IMR-90 (cell line): ENCODE results near the gene NBEA. TPM values are rescaled to one million over a fixed set of nuclear protein-coding genes. Genes with fewer than 3 reads are reported as not detected.

ENCODE experiments used
- ATAC-seq: fragments of 200-7000 bp; cut with Tn5 transposase; 2 replicates; pipeline ENCODE4 v1.9.1; 2020; ENCODE audit warnings: low read depth, mild to moderate bottlenecking, moderate library complexity
- BruUV-seq: library from RNA; stranded (reverse); fragments of 400-500 nt; replicated peaks from 2 replicates; lab custom pipeline; 2021; lab: Mats Ljungman, UMichigan
- CTCF ChIA-PET: fragments of 300-600 bp; formaldehyde crosslinking; extraction: SDS; loops from one replicate; lab custom pipeline; 2021; ENCODE audit warnings: antibody characterized with exemption; lab: Yijun Ruan, JAX
- POLR2A ChIA-PET: fragments of 300-600 bp; sonication (Branson Sonifier 250); formaldehyde crosslinking; loops from one replicate; lab custom pipeline; 2022; ENCODE audit warnings: antibody characterized with exemption; ENCODE audit not compliant: unreplicated experiment; lab: Charles Lee
- DNase-seq: peaks from one replicate; pipeline ENCODE4 v3.0.0; 2013
- H2AFZ ChIP-seq: replicated peaks from 2 replicates; pipeline ENCODE3; 2013; ENCODE audit warnings: low read length, mild to moderate bottlenecking; ENCODE audit not compliant: poor library complexity
- H2AK5ac ChIP-seq: 2 replicates; pipeline ENCODE4 v1.6.1; 2013; ENCODE audit warnings: low read depth, low read length, inconsistent platforms
- H2AK9ac ChIP-seq: replicated peaks from 2 replicates; pipeline ENCODE3; 2013; ENCODE audit warnings: mild to moderate bottlenecking, low read depth, low read length, moderate library complexity; ENCODE audit not compliant: poor library complexity
- H2BK120ac ChIP-seq: 2 replicates; pipeline ENCODE4 v1.6.1; 2013; ENCODE audit warnings: low read depth, low read length, inconsistent platforms
- H2BK15ac ChIP-seq: 3 replicates; pipeline ENCODE4 v1.6.1; 2013; ENCODE audit warnings: low read depth, low read length, inconsistent platforms
- H2BK20ac ChIP-seq: 2 replicates; pipeline ENCODE4 v1.6.1; 2013; ENCODE audit warnings: low read depth, mild to moderate bottlenecking, inconsistent platforms, low read length, moderate library complexity
- H2BK5ac ChIP-seq: 2 replicates; pipeline ENCODE4 v1.6.1; 2013; ENCODE audit warnings: mild to moderate bottlenecking, low read depth, low read length, inconsistent platforms; ENCODE audit not compliant: poor library complexity, severe bottlenecking
- H3K14ac ChIP-seq: replicated peaks from 2 replicates; pipeline ENCODE4 v1.6.1; 2013; ENCODE audit warnings: low read depth, low read length, inconsistent platforms
- H3K18ac ChIP-seq: 2 replicates; pipeline ENCODE4 v1.6.1; 2013; ENCODE audit warnings: low read depth, low read length, control low read depth
- H3K23ac ChIP-seq: 2 replicates; pipeline ENCODE4 v1.6.1; 2013; ENCODE audit warnings: low read depth, low read length, inconsistent platforms
- H3K27ac ChIP-seq: 2 replicates; pipeline ENCODE4 v1.5.1; 2013; ENCODE audit warnings: mild to moderate bottlenecking, control low read depth, low read length; ENCODE audit not compliant: insufficient read depth
- H3K27me3 ChIP-seq: 2 replicates; pipeline ENCODE4 v1.6.1; 2013; ENCODE audit warnings: low read length; ENCODE audit not compliant: control insufficient read depth, insufficient read depth
- H3K36me3 ChIP-seq: 2 replicates; pipeline ENCODE4 v1.6.1; 2013; ENCODE audit warnings: low read length, mixed read lengths; ENCODE audit not compliant: control insufficient read depth, insufficient read depth
- H3K4ac ChIP-seq: 2 replicates; pipeline ENCODE4 v1.6.1; 2013; ENCODE audit warnings: low read depth, low read length, inconsistent platforms
- H3K4me1 ChIP-seq: 2 replicates; pipeline ENCODE4 v1.6.1; 2013; ENCODE audit warnings: low read length, mixed read lengths; ENCODE audit not compliant: control insufficient read depth, insufficient read depth
- H3K4me2 ChIP-seq: 2 replicates; pipeline ENCODE4 v1.6.1; 2013; ENCODE audit warnings: low read depth, mild to moderate bottlenecking, control low read depth, low read length, moderate library complexity
- H3K4me3 ChIP-seq: 2 replicates; pipeline ENCODE4 v1.5.1; 2013; ENCODE audit warnings: low read depth, mild to moderate bottlenecking, control low read depth, low read length, moderate library complexity; ENCODE audit not compliant: insufficient read depth
- H3K56ac ChIP-seq: 2 replicates; pipeline ENCODE4 v1.6.1; 2013; ENCODE audit warnings: low read length, inconsistent platforms; ENCODE audit not compliant: insufficient read depth; ENCODE audit errors: extremely low read depth
- H3K79me1 ChIP-seq, 2 experiments: 2 replicates each; pipeline ENCODE4 v1.6.1; 2013; ENCODE audit warnings: low read length in 2 of 2, inconsistent platforms in 1 of 2, low read depth in 1 of 2
- H3K9ac ChIP-seq: 2 replicates; pipeline ENCODE4 v1.6.1; 2013; ENCODE audit warnings: low read depth, low read length, control low read depth
- H3K9me1 ChIP-seq: 2 replicates; pipeline ENCODE4 v1.6.1; 2013; ENCODE audit warnings: low read length, inconsistent platforms; ENCODE audit not compliant: insufficient read depth
- H3K9me3 ChIP-seq: 2 replicates; pipeline ENCODE4 v1.6.1; 2013; ENCODE audit warnings: low read length; ENCODE audit not compliant: control insufficient read depth, insufficient read depth
- H4K20me1 ChIP-seq: 2 replicates; pipeline ENCODE4 v1.6.1; 2013; ENCODE audit warnings: low read length, inconsistent platforms; ENCODE audit not compliant: insufficient read depth
- H4K5ac ChIP-seq: 2 replicates; pipeline ENCODE4 v1.6.1; 2013; ENCODE audit warnings: mild to moderate bottlenecking, low read depth, low read length, control low read depth
- H4K8ac ChIP-seq, 2 experiments: 2 replicates each; pipeline ENCODE4 v1.6.1; 2013; ENCODE audit warnings: low read depth in 2 of 2, low read length in 2 of 2, control low read depth in 1 of 2, inconsistent platforms in 1 of 2
- H4K91ac ChIP-seq: 2 replicates; pipeline ENCODE4 v1.6.1; 2013; ENCODE audit warnings: low read depth, low read length, inconsistent platforms; ENCODE audit not compliant: insufficient read depth
- BHLHE40 ChIP-seq: fragments of 150-350 bp; IDR thresholded peaks from 2 replicates; pipeline ENCODE4 v1.6.1; 2016; ENCODE audit warnings: mild to moderate bottlenecking, low read depth, low read length
- CEBPB ChIP-seq: IDR thresholded peaks from 2 replicates; pipeline ENCODE4 v1.6.1; 2012; ENCODE audit warnings: low read depth, low read length, improper control_type of control experiment
- CHD1 ChIP-seq: IDR thresholded peaks from 2 replicates; pipeline ENCODE4 v1.6.1; 2012; ENCODE audit warnings: low read depth, low read length, improper control_type of control experiment
- FOS ChIP-seq: fragments of 150-350 bp; IDR thresholded peaks from 2 replicates; pipeline ENCODE4 v1.6.1; 2016; ENCODE audit warnings: low read depth, low read length
- MAFK ChIP-seq: IDR thresholded peaks from 2 replicates; pipeline ENCODE4 v1.6.1; 2012; ENCODE audit warnings: low read depth, low read length, improper control_type of control experiment
- MAZ ChIP-seq: IDR thresholded peaks from 2 replicates; pipeline ENCODE4 v1.6.1; 2012; ENCODE audit warnings: low read depth, mild to moderate bottlenecking, low read length, improper control_type of control experiment, moderate library complexity, borderline replicate concordance
- MXI1 ChIP-seq: IDR thresholded peaks from 2 replicates; pipeline ENCODE4 v1.6.1; 2012; ENCODE audit warnings: low read depth, mild to moderate bottlenecking, low read length, moderate library complexity, borderline replicate concordance
- NFE2L2 ChIP-seq: fragments of 150-350 bp; IDR thresholded peaks from 2 replicates; pipeline ENCODE4 v1.6.1; 2016; ENCODE audit warnings: low read depth, mild to moderate bottlenecking, low read length
- RCOR1 ChIP-seq: IDR thresholded peaks from 2 replicates; pipeline ENCODE4 v1.6.1; 2012; ENCODE audit warnings: mild to moderate bottlenecking, low read length, improper control_type of control experiment; ENCODE audit not compliant: insufficient replicate concordance
- RFX5 ChIP-seq: IDR thresholded peaks from 2 replicates; pipeline ENCODE4 v1.8.0; 2012; ENCODE audit warnings: low read depth, mild to moderate bottlenecking, low read length, moderate library complexity
- USF2 ChIP-seq: fragments of 150-350 bp; IDR thresholded peaks from 2 replicates; pipeline ENCODE4 v1.6.1; 2017; ENCODE audit warnings: mild to moderate bottlenecking, antibody characterized with exemption, low read length, low read depth
- whole genome bisulfite sequencing, 2 experiments: methylation state at CpG; one replicate each; pipeline versions ENCODE4 v1.1.5 to v1.1.7; 2013; ENCODE audit warnings: missing lambda C conversion rate in 2 of 2; ENCODE audit not compliant: insufficient read length in 1 of 2; ENCODE audit errors: extremely low coverage in 2 of 2; 5-methylcytosine and 5-hydroxymethylcytosine counted together
- dilution Hi-C: fragments of 300-500 bp; cut with HindIII; formaldehyde crosslinking; loops from one replicate; pipeline ENCODE4 v1.14.3; 2018; ENCODE audit warnings: low sequenced_read_pairs; ENCODE audit not compliant: unreplicated experiment
- in situ Hi-C: fragments of 300-500 bp; cut with MboI; formaldehyde crosslinking; loops from 3 replicates; pipeline ENCODE4 v1.14.3; 2019; ENCODE audit warnings: low sequenced_read_pairs, inconsistent platforms, mixed read lengths
- intact Hi-C: fragments of 100-400 bp; cut with micrococcal nuclease; formaldehyde crosslinking; loops from 2 replicates; pipeline ENCODE4 v1.10.0; 2022
- polyA plus RNA-seq, 3 experiments: library from polyadenylated mRNA; depleted of rRNA; stranded (reverse); fragments of >200 nt; gene quantifications; 2 replicates each; pipeline ENCODE4 v1.2.3, GENCODE V29; 2012; ENCODE audit warnings: low replicate concordance in 1 of 3
- total RNA-seq: library from RNA; depleted of rRNA; stranded (reverse); fragments of >200 nt; gene quantifications from 2 replicates; pipeline ENCODE4 v1.2.3, GENCODE V29; 2012
- TF ChIP-seq, protein P1 (sequence below): conservative IDR thresholded peaks from 2 replicates; pipeline ENCODE4 v1.5.1; 2012; ENCODE audit warnings: mild to moderate bottlenecking, low read depth, low read length, improper control_type of control experiment

Gene NBEA
- total and polyA plus RNA-seq, 2 of the 4 experiments (the other 2 are of a cell fraction) = 0.82 to 2.2 TPM

DNA sequence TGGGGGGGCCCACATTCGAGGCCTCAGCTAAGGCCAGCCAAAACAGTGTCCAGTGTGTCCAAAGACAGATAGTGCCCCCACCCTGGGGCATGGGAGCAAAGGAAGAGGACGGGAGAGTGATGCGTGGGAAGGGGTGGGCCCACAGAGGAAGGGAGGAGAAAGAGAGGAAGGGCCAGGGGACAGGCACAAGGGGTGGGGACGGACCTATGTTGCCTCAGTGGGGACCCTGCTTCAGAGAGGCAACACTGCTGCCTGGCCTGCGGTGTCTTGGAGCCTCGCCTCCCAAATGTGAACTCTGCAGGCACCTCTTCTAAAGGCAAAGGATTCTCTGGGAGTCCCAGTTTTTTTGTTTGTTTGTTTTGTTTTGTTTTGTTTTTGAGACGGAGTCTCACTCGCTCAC is 764.7 kb downstream of the NBEA start:
- Histone ChIP-seq H3K4ac (no peak overlapping the region), H3K18ac (no peak overlapping the region), H3K23ac (no peak overlapping the region), H2BK120ac (no peak overlapping the region), H2BK20ac (no peak overlapping the region), H3K4me3 (no peak overlapping the region), H4K20me1 (no peaks in the 10 kb centered on the region), H3K79me1 (no peaks in the 10 kb centered on the region), H2AK9ac (no peak overlapping the region), H3K36me3 (no peaks in the 10 kb centered on the region), H3K9me1 (peaks cover 5% of the 10 kb centered on the region), H3K14ac (no peak overlapping the region), H4K5ac (no peak overlapping the region), H4K91ac (no peak overlapping the region), H2AFZ (peak overlapping the region; percentile 46), H3K56ac (no peak overlapping the region), H3K9ac (no peak overlapping the region), H2BK5ac (no peak overlapping the region), H3K9me3 (no peaks in the 10 kb centered on the region), H2BK15ac (no peak overlapping the region), H2AK5ac (no peak overlapping the region), H3K27me3 (no peaks in the 10 kb centered on the region), H3K4me1 (peaks cover 5% of the 10 kb centered on the region), H4K8ac (no peak overlapping the region), H3K27ac (no peak overlapping the region), H3K4me2 (no peak overlapping the region)
- dilution Hi-C loops = no loop called here
- TF ChIP-seq MXI1 = no peak
- TF ChIP-seq RFX5 = no peak
- TF ChIP-seq RCOR1 = no peak
- no peak for TF ChIP-seq FOS
- TF ChIP-seq BHLHE40 = no peak
- TF ChIP-seq CEBPB = no peak
- no peak for TF ChIP-seq USF2
- no peak for TF ChIP-seq NFE2L2
- TF ChIP-seq CHD1 = no peak
- TF ChIP-seq MAFK = no peak
- TF ChIP-seq MAZ = no peak
- TF ChIP-seq, protein P1, sequence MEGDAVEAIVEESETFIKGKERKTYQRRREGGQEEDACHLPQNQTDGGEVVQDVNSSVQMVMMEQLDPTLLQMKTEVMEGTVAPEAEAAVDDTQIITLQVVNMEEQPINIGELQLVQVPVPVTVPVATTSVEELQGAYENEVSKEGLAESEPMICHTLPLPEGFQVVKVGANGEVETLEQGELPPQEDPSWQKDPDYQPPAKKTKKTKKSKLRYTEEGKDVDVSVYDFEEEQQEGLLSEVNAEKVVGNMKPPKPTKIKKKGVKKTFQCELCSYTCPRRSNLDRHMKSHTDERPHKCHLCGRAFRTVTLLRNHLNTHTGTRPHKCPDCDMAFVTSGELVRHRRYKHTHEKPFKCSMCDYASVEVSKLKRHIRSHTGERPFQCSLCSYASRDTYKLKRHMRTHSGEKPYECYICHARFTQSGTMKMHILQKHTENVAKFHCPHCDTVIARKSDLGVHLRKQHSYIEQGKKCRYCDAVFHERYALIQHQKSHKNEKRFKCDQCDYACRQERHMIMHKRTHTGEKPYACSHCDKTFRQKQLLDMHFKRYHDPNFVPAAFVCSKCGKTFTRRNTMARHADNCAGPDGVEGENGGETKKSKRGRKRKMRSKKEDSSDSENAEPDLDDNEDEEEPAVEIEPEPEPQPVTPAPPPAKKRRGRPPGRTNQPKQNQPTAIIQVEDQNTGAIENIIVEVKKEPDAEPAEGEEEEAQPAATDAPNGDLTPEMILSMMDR = no peak
- ATAC-seq (no peak), DNase-seq (no peak)
- BruUV-seq = no TSS peak
- CTCF ChIA-PET = no interaction called here
- POLR2A ChIA-PET = no interaction called here
- in situ Hi-C loops = no loop called here
- 86% methylated on average over 1 of the region's 8 CpGs; no CpG with 5 or more reads in 1 of the 2 experiments for WGBS, 2 experiments
- intact Hi-C loops = no loop called here
